ENCODE measurements around the gene ADORA3.

DNA sequence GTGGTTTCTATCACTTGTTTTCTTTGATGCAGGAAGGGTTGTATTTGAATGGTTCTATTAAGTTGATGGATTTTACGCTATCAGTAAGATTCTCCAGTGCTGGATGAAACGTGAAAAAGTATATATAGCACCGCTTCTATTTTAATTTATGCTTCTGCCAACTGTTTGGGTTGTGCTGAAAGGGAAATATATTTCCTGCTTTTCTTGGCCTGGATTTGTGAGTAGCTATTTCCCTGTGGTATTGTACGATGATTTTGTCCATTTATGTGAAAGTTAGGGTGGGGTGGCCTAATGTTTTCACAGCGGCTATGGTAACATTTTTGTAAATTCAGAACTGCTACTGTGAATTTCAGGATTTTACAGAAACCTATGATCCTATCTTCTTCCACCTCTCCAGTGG is 29.3 kb downstream of the ADORA3 start:
- TF ChIP-seq, protein P1, sequence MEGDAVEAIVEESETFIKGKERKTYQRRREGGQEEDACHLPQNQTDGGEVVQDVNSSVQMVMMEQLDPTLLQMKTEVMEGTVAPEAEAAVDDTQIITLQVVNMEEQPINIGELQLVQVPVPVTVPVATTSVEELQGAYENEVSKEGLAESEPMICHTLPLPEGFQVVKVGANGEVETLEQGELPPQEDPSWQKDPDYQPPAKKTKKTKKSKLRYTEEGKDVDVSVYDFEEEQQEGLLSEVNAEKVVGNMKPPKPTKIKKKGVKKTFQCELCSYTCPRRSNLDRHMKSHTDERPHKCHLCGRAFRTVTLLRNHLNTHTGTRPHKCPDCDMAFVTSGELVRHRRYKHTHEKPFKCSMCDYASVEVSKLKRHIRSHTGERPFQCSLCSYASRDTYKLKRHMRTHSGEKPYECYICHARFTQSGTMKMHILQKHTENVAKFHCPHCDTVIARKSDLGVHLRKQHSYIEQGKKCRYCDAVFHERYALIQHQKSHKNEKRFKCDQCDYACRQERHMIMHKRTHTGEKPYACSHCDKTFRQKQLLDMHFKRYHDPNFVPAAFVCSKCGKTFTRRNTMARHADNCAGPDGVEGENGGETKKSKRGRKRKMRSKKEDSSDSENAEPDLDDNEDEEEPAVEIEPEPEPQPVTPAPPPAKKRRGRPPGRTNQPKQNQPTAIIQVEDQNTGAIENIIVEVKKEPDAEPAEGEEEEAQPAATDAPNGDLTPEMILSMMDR (IDR thresholded peaks at IDR 0.05) = no peak
- no peak for TF ChIP-seq POLR2A (IDR thresholded peaks at IDR 0.05)
